22Rv1 (cell line): ENCODE measurements around the gene SELPLG.

Experiments used
- ZFX ChIP-seq: fragments of 450-650 bp; IDR thresholded peaks from 2 replicates; pipeline ENCODE4 v1.6.1; 2017; ENCODE audit warnings: antibody characterized with exemption, borderline replicate concordance
- TF ChIP-seq, protein P1 (sequence below): fragments of 450-650 bp; IDR thresholded peaks from 2 replicates; pipeline ENCODE4 v1.5.1; 2017; ENCODE audit warnings: mild to moderate bottlenecking

DNA sequence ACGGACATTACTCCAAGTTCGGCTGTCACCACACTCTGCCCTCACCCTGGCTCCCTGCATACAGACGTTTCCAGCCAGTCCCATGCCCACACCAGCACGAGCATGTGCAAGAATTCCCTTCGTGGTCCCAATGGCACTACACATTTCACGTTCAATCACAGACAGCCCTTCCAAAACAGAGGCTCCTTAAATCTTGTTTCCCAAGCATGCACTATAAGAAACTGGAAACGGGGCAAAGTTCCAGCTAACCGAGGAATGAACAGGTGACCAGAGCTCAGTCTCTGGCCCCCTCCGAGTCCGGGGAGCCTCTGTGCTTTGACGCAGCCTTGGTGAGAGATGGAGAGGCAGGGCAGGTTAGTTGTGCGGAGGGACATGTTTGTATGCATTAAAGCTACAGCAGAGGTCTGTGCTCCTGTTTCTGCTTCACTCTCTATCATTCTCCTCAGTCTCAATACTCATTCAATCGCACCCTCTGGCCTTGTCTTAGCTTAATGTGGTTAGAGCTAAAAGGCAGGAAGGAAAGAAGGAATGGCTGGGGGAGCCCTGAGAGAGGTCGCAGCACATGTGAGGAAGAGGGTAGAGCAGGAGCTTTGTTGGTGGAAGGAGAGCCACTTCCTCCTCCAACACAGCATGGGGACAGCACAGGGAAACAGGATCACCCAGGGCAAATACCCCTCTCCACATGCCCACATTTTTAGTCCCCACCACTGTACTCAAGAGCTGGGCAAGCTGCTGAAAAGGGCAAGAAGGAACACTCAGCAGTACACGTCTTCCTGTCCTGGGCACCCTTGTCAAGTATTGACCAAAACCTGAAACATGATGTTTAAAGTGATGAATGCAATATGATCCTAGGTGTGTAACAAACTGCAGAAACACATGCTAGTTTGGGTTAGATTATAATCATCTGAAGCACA lies 12.2 kb upstream of the SELPLG start:
- TF ChIP-seq, protein P1, sequence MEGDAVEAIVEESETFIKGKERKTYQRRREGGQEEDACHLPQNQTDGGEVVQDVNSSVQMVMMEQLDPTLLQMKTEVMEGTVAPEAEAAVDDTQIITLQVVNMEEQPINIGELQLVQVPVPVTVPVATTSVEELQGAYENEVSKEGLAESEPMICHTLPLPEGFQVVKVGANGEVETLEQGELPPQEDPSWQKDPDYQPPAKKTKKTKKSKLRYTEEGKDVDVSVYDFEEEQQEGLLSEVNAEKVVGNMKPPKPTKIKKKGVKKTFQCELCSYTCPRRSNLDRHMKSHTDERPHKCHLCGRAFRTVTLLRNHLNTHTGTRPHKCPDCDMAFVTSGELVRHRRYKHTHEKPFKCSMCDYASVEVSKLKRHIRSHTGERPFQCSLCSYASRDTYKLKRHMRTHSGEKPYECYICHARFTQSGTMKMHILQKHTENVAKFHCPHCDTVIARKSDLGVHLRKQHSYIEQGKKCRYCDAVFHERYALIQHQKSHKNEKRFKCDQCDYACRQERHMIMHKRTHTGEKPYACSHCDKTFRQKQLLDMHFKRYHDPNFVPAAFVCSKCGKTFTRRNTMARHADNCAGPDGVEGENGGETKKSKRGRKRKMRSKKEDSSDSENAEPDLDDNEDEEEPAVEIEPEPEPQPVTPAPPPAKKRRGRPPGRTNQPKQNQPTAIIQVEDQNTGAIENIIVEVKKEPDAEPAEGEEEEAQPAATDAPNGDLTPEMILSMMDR = no peak
- no peak for TF ChIP-seq ZFX
